Stimulated activated CD8-positive, alpha-beta memory T cell treated with anti-CD3 and anti-CD28 coated beads, Interleukin-4, amount 100 ng/mL, for 4 hours (primary cell): ENCODE measurements around the gene DNAAF3.
"Not testable (repeated sequence)": the region's sequence is repeated elsewhere in the genome, so short reads cannot be mapped to it uniquely, and the experiment has no call there.

ENCODE experiments used
- DNase-seq, 2 donors: peaks; one replicate each; pipeline ENCODE4 v3.0.0-alpha.2; 2020; ENCODE audit warnings: low read depth in 2 of 2, low spot score in 1 of 2

Gene DNAAF3

GRCh38 chr19:55176076-55176475, 9.7 kb upstream of the DNAAF3 start:
- no peak for DNase-seq

DNA sequence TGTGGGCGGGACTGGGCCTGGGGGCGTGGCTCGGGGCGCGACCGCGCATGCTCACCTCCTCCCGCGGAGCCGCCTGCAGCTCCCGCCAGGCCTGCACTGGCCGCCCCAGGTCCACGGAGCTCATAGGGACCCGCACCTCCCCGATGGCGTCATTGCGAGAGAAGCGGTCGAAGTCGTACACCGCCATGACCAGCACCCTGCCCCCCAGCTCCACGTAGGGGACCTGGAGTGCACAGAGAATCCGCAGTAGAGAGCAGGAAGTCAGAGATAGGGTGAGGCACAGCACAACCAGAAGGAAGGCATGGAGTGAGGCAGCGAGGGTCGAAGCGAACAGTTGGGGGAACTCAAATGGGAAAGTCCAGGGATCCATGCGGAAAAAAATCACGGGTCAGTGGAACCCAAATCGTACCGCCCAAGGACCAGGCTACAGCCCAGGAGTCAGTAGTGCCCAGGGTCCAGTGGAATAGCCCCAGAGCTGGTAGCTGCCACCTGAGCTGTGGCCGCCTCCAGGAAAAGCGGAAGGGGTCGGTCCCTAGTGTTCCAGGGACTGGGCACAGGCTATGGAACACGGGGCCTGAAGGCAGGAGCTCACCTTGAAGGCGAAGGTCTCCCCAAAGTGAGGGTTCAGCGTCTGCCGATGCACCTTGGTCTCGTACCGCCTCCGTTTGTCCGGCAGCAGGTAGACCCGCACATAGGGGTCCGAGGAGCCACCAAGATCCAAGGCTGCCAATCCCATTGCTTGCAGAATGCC, 8.9 kb upstream of the DNAAF3 start:
- DNase-seq: no peak

GRCh38 chr19:55174425-55175116, 8.2 kb upstream of the DNAAF3 start:
- no peak for DNase-seq

- DNase-seq: no peak
These were observed 7.4 kb upstream of the DNAAF3 start for GRCh38 chr19:55173714-55174409.

DNA sequence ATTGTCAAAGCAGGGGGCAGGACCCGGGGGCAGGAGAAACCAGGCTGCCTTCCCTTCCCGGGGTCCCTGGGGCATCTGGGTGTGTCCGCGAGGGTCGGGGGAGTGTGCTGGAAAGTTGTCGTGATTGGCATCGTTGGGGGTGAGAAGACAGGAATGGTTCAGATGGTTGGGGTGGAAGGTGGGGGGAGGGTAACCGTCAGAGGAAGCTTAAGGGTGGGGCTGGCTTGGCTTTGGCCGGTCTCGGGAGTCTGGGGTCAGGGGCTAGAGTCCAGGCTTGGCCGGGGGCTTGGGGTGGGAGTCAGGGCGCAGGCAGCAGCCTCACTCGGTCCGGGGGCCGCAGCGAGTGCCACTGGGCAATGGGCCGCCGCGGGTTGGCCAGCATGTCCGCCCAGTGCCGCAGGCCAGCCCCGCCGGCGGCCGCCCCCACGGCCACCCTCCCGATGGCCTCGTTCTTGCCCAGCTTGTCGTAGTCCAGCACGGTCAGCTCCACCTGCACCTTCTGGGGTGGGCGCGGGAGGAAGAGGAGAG, 6.8 kb upstream of the DNAAF3 start:
- no peak for DNase-seq

- DNase-seq: no peak
These were observed 6.3 kb upstream of the DNAAF3 start for GRCh38 chr19:55172741-55173140.

GRCh38 chr19:55172318-55172717, 5.9 kb upstream of the DNAAF3 start:
- not testable (repeated sequence) for DNase-seq

DNA sequence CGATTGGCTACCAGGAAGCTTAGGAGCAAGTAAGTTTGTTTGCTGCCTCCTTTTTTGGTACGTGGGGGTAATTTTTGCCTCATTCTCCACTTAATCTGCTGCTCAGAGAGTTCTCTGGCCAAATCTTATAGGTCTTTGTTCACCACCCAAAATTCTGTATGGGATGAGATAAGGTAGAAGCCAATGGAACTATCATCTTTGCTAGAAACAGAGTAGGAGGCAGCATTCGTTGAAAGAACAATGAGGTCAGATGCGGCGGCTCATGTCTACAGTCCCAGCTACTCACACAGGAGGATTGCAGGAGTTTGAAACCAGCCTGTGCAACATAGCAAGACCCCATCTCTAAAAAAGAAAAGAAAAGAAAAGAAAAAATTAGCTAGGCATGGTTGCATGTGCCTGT, 5.0 kb upstream of the DNAAF3 start:
- no peak for DNase-seq

GRCh38 chr19:55169136-55169535, 2.7 kb upstream of the DNAAF3 start:
- DNase-seq: no peak

DNA sequence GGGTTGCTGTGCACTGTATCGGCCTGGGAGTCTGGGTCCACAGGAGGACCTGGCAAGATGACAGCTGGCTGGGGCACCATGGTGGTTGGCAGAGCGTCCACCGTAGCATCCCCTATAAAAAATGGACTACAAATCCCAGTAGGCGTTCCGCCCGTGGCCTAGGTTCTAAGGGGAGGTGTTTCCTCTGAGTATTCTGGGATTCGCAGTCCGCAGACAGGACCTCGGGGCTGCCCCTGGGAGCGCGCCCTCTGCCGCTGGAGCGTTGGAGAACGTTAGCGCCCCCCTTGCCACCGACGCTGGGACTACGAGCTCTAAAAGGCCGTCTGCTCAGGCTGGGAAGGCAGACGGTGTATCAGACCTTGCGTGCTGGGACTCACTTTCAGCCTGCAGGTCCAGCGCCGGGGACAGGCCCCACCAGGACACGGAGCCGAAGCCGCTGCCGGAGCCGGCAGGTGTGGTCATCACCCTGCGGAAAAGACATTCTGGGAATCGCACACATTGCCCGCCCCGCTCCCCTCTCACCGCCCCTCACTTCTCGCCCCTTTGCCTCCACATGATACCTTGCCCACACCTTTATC, 372 bp downstream of the DNAAF3 start:
- DNase-seq: no peak

GRCh38 chr19:55161571-55162322, 4.7 kb downstream of the DNAAF3 start:
- no peak for DNase-seq

DNA sequence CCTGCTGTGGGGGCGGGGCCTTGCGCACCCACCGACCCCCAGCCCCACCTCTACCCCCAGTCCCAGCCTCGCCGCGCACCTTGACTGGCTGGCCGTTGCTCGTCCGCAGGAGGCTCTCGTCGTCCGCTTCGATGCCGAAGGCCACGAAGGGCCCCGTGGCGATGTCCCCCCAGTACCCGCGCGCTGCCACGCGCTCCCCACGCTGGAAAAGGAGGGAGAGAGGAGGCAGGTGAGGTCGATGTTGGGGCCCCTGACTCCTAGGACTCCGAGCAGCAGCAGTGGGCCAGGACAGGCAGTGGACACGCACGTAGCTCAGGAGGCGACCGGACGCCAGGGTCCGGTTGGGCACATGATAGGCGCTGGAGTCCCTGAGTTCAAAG, 5.4 kb downstream of the DNAAF3 start:
- no peak for DNase-seq

- peak; percentile 65 to 66 for DNase-seq
These were observed 6.1 kb downstream of the DNAAF3 start for GRCh38 chr19:55160128-55160985.

- DNase-seq: no peak
These were observed 7.3 kb downstream of the DNAAF3 start for GRCh38 chr19:55158848-55159749.

DNA sequence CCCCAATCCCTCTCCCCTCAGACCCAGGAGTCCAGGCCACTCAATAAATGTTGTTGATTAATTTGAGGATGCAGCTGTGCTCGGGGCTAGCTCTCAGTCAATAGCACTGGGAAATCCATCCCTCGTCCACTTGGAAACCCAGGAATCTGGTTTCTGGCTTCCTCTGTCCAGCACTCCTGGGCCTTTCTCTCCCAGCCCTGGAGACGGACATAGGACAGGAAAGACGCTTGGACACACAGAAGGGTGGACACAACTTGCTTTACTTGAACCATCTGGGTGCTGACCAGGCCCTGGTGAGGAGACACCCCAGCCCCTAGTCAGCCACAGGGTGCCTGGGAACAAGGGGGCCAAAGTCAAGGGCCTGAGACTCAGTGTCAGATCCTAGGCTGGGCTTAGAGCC, 8.0 kb downstream of the DNAAF3 start:
- DNase-seq: no peak

DNA sequence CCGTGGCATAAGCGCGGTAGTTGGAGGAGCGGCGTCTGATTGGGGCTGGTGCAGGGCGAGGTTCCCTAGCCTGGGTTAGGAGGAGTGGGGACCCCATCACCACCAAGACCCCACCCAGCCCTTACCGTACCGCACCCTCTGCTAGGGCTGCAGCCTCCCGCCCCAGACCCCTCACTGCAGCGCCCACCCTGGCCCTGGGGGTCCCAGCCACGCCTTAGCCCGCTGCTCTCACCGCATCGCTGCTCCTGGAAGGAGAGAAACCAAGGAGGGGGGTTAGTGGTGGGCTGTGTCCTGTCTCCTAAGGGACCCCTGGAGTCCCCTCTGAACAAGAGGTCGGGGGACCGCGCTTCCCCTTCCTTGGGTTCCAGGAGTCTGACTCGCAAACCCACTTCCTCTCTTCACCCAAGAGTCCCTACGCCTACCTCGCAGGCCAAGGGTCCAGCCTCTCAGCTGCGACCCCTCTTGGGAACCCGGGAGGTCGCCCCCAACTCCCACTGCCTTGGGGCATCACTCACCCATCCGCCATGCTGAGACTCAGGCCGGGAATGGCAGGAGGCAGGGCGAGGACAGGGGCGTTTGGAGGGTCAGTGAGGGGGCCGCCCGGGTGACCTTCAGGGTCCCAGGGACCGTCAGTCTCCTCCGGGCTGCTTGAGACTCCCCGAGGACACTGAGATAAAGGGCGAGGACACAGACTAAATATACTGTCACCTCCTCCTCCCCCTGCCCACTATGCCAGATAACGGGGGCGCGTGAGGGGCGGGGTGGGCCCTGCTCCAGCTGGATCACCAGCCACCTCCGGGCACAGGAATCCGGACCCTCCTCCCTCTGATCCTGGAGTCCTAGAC, 9.1 kb downstream of the DNAAF3 start, which contains the start of gene TNNI3:
TNNI3 (minus strand) TSS at position 669 of the 845 bp plus-strand sequence; CDS start at position 526, 143 bp downstream.
- no peak for DNase-seq

DNA sequence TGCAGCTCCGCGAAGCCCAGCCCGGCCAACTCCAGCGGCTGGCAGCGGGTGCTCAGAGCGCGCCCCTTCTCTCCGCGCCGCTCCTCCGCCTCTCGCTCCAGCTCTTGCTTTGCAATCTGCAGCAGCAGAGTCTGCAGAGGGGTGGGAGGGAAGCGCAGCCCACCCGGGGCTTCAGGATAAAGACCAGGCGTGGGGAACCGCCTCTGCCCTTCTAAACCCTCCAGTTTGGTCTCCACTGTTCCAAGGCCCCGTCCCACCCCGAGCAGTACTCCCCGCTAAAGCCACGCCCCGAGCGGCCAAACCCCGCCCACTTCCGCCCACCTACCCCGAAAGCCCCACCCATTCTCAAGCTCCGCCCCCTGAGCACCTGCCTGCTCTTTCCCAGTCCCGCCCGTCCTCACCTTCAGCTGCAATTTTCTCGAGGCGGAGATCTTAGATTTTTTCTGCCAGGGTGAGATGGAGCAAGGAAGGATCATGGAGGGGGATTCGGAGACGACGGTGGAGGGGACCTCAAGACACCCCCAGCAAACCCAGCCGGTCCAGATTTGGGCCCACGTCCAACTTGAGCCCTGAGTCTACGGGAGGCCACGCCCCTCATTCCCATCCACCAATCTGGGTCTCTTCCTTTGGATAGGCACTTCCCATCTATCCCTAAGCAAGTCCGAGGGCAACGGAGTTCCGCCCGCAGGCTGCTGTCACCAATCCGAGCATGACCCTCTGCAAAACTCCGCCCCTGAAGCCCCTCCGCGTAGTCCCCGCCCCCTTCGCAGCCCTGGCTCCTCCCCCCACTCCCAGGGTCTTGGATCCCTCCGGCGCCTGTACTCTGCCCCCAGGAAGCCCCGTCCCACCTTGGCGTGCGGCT, 10.0 kb downstream of the DNAAF3 start:
- no peak for DNase-seq
